HG02642 (cell line): Measurements from ENCODE around the gene ERC2.
"Not testable (repeated sequence)": the region's sequence is repeated elsewhere in the genome, so short reads cannot be mapped to it uniquely, and the experiment has no call there.

Source experiments
- ATAC-seq: cut with Tn5 transposase; IDR thresholded peaks from one replicate; pipeline ENCODE4 v1.9.1; 2021; ENCODE audit warnings: mild to moderate bottlenecking; ENCODE audit not compliant: unreplicated experiment, poor library complexity

The ERC2 gene

GRCh38 chr3:55873523-55874254 is 594.6 kb downstream of the ERC2 start:
- no peak for ATAC-seq

GRCh38 chr3:55870594-55870993 is 597.7 kb downstream of the ERC2 start:
- no peak for ATAC-seq

GRCh38 chr3:55868347-55868746 is 599.9 kb downstream of the ERC2 start:
- no peak for ATAC-seq

DNA sequence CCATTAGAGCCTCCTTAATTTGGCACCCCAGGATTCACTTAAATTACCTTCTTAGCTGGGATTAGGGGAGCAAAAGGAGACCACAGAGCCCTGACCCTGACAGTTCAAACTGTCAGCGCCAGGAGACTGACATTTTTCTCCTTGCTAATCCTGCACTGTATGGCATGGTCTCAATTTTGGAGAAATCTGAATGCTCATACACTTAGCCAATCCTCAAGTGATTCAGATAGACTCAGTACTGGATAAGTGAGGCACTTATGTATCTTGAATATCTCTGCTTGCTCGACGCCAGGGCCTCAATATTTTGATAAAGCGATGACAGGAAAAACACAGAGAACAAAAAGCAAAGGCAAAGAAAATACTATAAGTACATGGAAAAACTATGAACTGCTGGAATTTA is 605.2 kb downstream of the ERC2 start:
- no peak for ATAC-seq

DNA sequence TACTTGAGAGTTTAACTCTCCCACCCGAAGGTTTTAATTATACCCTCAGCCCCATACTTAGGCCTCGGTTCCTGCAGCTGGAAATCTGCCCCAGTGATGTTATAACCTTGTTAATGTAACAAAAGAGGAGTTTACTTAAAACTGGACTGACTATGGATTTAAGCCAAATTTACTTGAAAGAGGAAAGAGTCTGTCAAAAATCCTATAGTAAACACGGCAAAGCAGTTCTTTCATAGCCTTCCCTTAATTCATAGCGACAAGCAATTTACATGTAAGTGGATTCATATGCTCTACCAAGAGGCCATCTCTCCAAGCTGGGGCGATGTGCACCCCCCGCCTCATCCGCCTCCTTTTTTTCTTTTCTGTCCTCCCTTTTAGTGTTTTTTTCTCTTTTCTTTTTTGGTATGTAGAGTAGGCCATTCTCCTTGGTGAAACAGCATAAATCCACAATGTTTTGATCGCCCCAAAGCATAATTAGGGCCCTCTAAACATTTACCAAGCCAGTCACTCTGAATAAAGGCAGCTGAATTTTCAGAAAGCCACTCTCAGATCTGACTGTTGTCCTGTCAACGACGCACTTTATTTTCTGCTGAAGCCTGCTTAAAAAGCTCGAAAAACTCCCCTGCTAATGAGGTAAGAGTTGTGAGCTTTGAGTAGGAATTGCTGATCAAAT is 608.1 kb downstream of the ERC2 start:
- no peak for ATAC-seq

GRCh38 chr3:55859305-55859704 is 609.0 kb downstream of the ERC2 start:
- ATAC-seq, result no peak

DNA sequence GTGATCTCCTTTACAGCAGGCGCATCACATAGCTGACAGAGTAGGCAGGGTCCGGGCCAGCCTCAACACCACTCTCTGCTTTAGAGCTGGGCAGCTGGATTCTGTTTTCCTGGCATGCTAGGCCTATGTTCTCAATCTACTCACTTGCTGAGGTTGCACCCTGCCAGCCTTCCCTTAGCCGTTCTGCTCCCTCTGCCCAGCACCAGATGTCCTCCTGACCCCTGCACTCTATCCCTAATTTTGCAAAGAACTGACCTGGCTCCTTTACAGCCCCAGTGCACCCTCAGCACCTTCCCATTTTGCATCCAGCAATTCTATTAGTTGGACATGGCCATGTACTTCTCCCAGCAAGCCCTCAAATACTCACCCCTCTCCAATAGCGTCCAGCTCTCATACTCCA is 609.5 kb downstream of the ERC2 start:
- no peak for ATAC-seq

DNA sequence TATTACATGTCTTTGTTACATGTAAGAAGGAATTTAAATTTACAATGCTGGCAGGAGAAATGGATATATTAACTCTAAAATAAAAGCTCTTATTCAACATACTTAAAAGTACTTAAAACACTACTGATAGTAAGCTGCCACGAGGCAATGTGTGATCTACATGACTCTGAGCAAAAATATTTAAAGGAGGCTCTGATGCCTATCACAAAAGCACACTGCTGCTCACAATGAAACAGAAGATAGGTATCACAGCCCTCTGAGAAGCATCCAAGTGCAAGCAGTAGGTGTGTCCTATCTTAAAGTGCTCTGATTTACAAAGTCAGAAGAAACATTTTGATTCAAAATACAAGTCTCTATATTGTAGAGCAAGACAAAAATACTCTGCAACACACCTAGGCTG is 610.0 kb downstream of the ERC2 start:
- no peak for ATAC-seq

DNA sequence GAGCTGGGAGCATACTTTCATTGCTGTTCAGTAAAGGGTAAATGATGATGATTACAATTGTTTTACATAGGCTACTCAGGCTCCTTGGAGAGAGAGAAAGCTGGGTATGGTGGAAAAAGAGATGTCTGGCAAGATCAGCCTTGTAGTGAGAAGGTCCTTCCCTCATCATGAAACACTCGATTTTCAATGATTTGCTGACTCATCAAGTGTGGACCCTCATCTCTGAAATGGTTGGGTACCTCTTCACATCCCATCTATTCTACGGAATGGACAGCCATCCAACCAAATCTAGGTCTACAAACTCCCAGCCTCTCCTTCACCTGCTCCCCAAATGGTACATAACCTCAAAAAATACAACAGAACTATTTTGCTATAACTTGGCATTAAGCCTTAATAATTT is 610.6 kb downstream of the ERC2 start:
- no peak for ATAC-seq

DNA sequence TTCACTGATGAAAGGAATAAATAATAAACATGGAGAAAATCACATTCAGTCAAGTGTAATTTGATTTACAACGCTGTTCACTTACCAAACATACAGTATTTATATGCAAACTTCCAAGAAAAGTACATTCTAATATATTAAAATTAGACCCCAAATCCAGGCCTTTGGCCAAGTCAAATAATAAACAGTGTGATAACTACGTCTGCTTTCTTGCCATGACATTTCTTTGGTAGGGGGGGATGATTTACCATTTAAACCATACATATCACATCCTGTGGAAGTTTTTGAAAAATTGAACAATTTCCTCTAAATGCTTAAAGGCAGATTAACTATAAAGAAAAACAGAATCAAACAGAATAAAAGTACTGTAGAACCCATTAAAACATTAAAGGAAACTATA is 613.0 kb downstream of the ERC2 start:
- ATAC-seq, result no peak

- ATAC-seq, result no peak
Measured at GRCh38 chr3:55854494-55854893, 613.8 kb downstream of the ERC2 start.

- ATAC-seq, result no peak
Measured at GRCh38 chr3:55852326-55852725, 615.9 kb downstream of the ERC2 start.

GRCh38 chr3:55842204-55842603 is 626.1 kb downstream of the ERC2 start:
- no peak for ATAC-seq

GRCh38 chr3:55831876-55832275 is 636.4 kb downstream of the ERC2 start:
- not testable (repeated sequence) for ATAC-seq

- ATAC-seq, result no peak
Measured at GRCh38 chr3:55828712-55829111, 639.6 kb downstream of the ERC2 start.

GRCh38 chr3:55827786-55828185 is 640.5 kb downstream of the ERC2 start:
- ATAC-seq, result no peak

- no peak for ATAC-seq
Measured at GRCh38 chr3:55826731-55827496, 641.4 kb downstream of the ERC2 start.

DNA sequence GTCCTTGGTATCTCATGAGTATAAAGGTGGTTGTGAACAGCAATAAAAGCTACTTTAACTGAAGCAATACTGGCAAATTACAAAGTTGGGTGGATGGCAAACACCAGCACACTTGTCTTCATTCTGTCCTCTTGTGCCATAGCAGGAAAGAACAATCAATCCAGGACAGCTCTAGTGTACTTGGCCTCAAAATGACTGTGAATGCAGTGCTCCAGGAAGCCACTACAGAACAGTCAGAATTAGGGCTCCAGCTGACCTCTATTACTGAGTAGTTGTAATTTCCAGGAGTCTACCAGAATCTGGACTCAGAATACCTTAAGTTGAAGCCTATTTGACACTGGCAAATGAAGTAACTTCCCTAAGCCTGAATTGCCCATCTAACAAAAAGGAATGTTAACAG is 642.2 kb downstream of the ERC2 start:
- no peak for ATAC-seq

- ATAC-seq, result no peak
Measured at GRCh38 chr3:55824406-55824805, 643.9 kb downstream of the ERC2 start.

DNA sequence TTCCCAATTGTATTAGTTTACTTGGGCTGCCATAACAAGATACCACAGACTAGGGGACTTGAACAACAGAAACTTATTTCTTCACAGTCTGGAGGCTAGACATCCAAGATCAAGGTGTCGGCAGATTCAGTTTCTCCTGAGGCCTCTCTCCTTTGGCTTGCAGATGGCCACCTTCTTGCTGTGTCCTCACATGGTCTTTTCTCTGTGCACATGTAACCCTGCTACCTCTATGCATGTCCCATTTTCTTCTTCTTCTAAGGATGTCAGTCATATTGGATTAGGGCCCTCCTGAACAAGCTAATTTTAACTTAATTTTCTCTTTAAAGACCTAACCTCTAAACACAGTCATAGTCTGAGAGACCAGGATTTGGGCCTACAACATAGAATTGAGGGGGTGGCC is 644.4 kb downstream of the ERC2 start:
- no peak for ATAC-seq

DNA sequence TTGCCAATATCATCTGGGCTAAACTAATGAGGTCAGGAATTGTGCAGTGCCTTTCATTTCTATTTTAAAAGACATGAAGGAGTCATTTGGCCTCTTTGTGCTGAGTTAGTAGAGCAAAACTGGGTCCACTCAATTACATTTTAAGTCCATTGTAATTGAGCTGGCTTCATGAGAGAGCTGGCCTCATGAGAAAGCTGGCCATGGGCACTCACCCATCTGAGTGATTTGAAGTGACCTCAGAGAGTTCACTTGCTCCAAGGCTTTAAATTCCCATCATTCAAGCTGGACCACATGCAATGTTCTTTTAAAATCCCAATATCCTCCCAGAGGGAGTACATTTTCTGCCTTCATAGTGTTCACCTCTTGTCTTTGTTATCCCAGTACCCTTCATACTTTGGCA is 645.3 kb downstream of the ERC2 start:
- ATAC-seq, result no peak
